ENCODE measurements around the gene NOL7. TPM values are rescaled to one million over a fixed set of nuclear protein-coding genes. Genes with fewer than 3 reads are reported as not detected.

NOL7 gene
- total RNA-seq, 4 donors from 2014 or later, result 92.4 to 120 (median 98.5) TPM

DNA sequence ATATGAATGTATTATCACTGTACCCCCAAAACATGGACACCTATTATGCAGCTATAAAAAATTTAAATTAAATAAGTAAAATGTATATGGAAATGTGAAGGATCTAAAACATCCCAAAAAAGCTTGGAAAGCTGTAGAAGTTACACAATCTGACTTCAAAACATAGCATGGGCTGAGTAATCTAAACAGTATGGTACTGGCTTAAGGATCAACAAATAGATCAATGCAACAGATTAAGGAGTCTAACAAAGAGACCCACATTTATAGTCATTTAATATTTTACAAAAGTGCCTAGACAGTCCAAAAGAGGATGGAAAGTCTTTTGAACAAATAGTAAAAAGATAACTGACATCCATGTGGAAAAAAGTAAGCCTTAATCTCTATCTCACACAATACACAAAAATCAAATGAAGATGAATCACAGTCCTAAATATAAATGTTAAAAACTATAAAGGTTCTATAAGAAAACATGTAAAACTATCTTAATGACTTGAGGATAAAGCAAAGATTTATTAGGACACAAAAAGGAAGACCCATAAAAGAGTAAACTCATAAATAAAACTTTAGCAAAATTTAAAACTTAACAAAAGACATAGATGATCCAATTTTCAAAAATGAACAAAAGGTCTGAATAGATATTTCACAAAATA lies 49.7 kb downstream of the NOL7 start:
- Histone ChIP-seq H3K36me3 (no peaks in the 10 kb centered on the region), H3K4me1 (peaks cover 0 to 44% (median 0%) of the 10 kb centered on the region in 3 donors), H3K27me3 (no peaks in the 10 kb centered on the region), H3K27ac (no peak overlapping the region), H3K9me3 (no peaks in the 10 kb centered on the region), H3K4me3 (no peak overlapping the region)
- no peak for ATAC-seq
- TF ChIP-seq POLR2AphosphoS5 (IDR thresholded peaks at IDR 0.05) (no peak), POLR2A (IDR thresholded peaks at IDR 0.05) (no peak), EP300 (IDR thresholded peaks at IDR 0.05) (no peak)
- TF ChIP-seq, protein P1, sequence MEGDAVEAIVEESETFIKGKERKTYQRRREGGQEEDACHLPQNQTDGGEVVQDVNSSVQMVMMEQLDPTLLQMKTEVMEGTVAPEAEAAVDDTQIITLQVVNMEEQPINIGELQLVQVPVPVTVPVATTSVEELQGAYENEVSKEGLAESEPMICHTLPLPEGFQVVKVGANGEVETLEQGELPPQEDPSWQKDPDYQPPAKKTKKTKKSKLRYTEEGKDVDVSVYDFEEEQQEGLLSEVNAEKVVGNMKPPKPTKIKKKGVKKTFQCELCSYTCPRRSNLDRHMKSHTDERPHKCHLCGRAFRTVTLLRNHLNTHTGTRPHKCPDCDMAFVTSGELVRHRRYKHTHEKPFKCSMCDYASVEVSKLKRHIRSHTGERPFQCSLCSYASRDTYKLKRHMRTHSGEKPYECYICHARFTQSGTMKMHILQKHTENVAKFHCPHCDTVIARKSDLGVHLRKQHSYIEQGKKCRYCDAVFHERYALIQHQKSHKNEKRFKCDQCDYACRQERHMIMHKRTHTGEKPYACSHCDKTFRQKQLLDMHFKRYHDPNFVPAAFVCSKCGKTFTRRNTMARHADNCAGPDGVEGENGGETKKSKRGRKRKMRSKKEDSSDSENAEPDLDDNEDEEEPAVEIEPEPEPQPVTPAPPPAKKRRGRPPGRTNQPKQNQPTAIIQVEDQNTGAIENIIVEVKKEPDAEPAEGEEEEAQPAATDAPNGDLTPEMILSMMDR (IDR thresholded peaks at IDR 0.05), result no peak

DNA sequence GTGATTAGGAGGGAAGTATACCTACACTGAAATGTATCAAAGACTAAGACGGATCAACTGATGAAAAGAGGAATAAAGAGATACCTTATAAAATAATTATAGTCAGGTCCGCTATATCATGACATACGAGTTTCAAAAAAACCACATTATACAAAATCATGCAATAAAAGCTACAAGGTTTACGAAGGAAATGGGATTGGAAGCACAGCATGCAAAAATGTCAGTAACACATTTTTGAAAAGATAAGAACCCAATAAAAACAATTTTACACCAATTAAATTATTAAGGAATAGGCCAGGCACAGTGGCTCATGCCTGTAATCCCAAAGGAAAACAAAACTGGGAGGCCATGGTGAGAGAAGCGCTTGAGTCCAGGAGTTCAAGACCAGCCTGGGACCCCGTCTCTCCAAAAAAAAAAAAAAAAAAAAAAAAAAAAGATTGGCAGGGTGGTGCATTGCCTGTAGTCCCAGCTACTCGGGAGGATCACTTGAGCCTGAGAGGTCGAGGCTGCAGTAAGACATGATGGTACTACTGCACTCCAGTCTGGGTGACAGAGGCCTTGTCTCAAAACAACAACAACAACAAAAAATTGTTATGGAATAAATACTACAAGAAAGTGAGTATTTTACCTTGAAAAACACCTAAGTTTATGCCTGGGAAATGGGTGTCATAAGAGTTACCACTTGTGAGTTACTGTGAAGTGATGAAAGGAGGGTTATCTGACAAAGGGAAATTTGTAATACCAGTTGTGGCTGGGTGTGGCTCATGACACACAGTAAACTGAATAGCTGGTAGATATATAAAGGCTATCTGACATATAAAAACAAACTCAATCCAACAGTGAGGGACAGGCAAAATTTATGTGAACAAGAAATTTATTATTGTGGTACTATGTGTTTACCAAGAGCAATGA lies 51.3 kb downstream of the NOL7 start:
- Histone ChIP-seq H3K27me3 (no peaks in the 10 kb centered on the region), H3K9me3 (no peaks in the 10 kb centered on the region), H3K4me1 (peaks cover 0 to 35% (median 0%) of the 10 kb centered on the region in 3 donors), H3K36me3 (no peaks in the 10 kb centered on the region), H3K27ac (no peak overlapping the region), H3K4me3 (no peak overlapping the region)
- 83 to 91% methylated on average over 6 to 7 of the region's 8 CpGs for WGBS, 2 donors (ENCODE audit: low coverage in 1 of 2)
- TF ChIP-seq POLR2AphosphoS5 (IDR thresholded peaks at IDR 0.05) (no peak), POLR2A (IDR thresholded peaks at IDR 0.05) (no peak), EP300 (IDR thresholded peaks at IDR 0.05) (no peak)
- TF ChIP-seq, protein P1 (IDR thresholded peaks at IDR 0.05), result no peak
- ATAC-seq, result no peak

DNA sequence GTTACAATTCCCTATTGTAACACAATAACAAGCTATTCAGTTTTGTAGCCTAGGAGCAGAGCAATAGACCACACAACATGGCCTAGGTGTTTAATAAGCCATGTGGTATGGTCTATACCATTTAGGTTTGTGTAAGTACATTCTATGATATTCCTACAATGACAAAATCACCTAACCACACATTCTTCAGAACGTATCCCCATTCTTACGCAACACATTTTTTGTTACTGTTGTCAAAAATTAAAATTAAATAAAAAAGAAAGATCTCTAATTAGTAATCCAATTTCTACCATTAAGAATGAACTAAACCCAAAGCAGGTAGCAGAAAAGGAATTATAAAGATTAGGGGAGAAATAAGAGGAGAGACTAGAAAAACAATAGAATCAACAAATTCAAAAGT lies 52.5 kb downstream of the NOL7 start:
- no peak overlapping the region for H3K4me3 ChIP-seq
- 94% methylated on average over 2 of the region's 2 CpGs for WGBS, 2 donors (ENCODE audit: low coverage in 1 of 2)

DNA sequence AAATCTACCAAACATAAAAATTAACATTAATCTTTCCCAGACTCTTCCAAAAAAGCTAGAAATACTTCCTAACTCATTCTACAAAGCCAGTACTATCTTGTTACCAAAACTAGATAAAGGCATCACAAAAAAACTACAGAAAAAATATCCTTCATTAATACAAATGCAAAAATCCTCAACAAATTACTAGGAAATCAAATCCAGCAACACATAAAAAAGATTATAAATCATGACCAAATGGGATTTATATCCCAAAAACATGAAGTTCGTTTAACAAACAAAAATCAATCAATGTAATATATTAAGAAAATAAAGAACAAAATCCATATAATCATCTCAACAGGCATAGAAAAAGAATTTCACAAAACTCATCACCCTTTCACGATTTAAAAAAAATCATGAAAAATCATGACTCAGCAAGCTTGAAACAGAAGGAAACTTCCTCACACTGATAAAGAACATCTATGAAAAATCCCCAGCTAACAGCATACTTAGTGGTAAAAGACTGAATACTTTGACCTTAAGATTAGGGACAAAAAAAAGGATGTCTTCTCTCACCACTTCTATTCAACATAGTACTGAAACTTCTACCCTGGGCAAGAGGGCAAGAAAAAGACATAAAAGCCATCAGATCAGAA lies 53.3 kb downstream of the NOL7 start:
- Histone ChIP-seq H3K36me3 (no peaks in the 10 kb centered on the region), H3K27me3 (no peaks in the 10 kb centered on the region), H3K4me1 (peaks cover 0 to 30% (median 0%) of the 10 kb centered on the region in 3 donors), H3K4me3 (no peak overlapping the region), H3K9me3 (no peaks in the 10 kb centered on the region), H3K27ac (no peak overlapping the region)
- WGBS, 2 donors (ENCODE audit: low coverage in 1 of 2), result 52 to 75% methylated on average over 2 of the region's 2 CpGs
- ATAC-seq, result no peak
- TF ChIP-seq POLR2A (IDR thresholded peaks at IDR 0.05), result no peak
- TF ChIP-seq, protein P1 (IDR thresholded peaks at IDR 0.05), result no peak
- no peak for TF ChIP-seq EP300 (IDR thresholded peaks at IDR 0.05)
- TF ChIP-seq POLR2AphosphoS5 (IDR thresholded peaks at IDR 0.05), result no peak

More for the DNA sequence above, 52.5 kb downstream of the NOL7 start:
- no peak overlapping the region for H3K27ac ChIP-seq
- H3K36me3 ChIP-seq, result no peaks in the 10 kb centered on the region
- H3K4me1 ChIP-seq, result peaks cover 0 to 35% (median 0%) of the 10 kb centered on the region in 3 donors
- ATAC-seq, result no peak
- no peaks in the 10 kb centered on the region for H3K27me3 ChIP-seq
- TF ChIP-seq EP300 (IDR thresholded peaks at IDR 0.05) (no peak), POLR2A (IDR thresholded peaks at IDR 0.05) (no peak), POLR2AphosphoS5 (IDR thresholded peaks at IDR 0.05) (no peak)
- TF ChIP-seq, protein P1 (IDR thresholded peaks at IDR 0.05), result no peak
- no peaks in the 10 kb centered on the region for H3K9me3 ChIP-seq

Data from gastroesophageal sphincter (tissue), 4 donors.